ENCODE results near the gene AK1.
"Not testable (repeated sequence)": the region's sequence is repeated elsewhere in the genome, so short reads cannot be mapped to it uniquely, and the experiment has no call there.

AK1 gene

DNA sequence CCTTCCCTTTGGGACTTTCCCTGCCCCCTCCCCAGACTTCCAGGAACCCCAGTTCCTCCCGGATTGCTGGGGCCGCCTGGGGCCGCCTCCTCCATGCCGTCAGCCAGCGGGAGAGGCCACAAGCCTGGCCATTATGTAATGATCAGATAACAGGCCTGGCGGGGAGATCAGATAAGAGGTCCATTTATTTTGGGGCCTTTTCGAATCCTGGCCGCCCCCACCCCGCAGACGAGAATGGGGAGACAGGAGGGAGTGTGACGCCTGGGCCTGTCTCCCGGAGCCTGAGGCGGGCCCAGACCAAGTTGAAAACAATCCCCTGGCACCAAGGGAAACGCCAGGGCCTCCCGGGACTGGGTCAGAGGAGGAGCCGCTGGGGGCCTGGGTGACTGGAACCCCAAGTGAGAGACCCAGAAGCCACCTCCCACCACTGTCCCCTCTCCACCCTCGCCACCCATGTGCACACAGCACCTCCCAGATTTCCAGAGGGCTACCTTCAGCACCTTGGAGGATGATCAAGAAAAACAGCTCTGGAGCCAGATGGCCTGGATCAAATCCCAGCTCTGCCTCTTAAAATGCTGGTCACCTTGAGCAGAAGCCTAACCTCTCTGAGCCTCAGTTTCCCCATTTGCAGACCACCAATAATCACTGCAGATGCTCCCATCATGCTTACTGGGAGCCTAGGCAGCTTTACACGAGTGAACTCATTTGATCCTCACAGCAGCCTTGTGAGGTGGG is 30.9 kb downstream of the AK1 start:
- no peaks in the 10 kb centered on the region for H3K27me3 ChIP-seq
- H3K4me1 ChIP-seq, result peaks cover 8% of the 10 kb centered on the region
- no peak for DNase-seq
- no peak overlapping the region for H3K4me3 ChIP-seq (ENCODE audit: low read depth, low read length)
- TF ChIP-seq CTCF (IDR thresholded peaks at IDR 0.05; ENCODE audit: low read depth, low read length), result no peak
- no peaks in the 10 kb centered on the region for H3K36me3 ChIP-seq
- H3K9me3 ChIP-seq, result peaks cover 5% of the 10 kb centered on the region; the same call in 1 of the 2 replicates

GRCh38 chr9:127845619-127846018 is 31.9 kb downstream of the AK1 start:
- H3K4me3 ChIP-seq (ENCODE audit: low read depth, low read length); H3K36me3 ChIP-seq; H3K27me3 ChIP-seq; H3K9me3 ChIP-seq; H3K4me1 ChIP-seq; DNase-seq: not testable (repeated sequence)

DNA sequence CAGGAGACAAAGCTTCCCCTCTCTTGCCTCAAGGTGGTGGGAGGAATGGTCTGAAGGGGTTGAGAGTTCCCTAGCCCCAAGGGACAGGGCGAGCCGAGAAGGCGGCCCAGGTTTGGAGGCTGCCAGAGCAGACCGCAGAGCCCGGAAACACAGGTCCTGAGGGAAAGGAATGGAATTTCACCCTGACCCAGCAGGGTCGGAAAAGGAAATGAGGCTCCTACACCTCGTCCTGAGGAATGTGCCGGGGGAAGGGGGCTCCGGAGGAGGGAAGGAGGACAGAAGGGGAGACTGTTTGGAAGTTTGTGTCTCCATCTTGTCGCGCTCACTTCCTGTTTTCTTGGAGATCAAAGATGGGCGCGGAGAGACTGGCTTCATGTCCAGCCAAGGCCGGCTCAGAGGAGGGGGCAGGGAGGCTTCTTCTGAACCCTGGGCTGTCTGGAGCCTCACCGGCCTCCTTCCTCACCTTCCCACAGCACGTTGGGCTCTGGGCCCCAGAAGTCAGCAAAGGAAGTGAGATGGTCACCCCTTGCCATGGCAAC is 32.6 kb downstream of the AK1 start:
- H3K4me3 ChIP-seq (ENCODE audit: low read depth, low read length), result no peak overlapping the region

DNA sequence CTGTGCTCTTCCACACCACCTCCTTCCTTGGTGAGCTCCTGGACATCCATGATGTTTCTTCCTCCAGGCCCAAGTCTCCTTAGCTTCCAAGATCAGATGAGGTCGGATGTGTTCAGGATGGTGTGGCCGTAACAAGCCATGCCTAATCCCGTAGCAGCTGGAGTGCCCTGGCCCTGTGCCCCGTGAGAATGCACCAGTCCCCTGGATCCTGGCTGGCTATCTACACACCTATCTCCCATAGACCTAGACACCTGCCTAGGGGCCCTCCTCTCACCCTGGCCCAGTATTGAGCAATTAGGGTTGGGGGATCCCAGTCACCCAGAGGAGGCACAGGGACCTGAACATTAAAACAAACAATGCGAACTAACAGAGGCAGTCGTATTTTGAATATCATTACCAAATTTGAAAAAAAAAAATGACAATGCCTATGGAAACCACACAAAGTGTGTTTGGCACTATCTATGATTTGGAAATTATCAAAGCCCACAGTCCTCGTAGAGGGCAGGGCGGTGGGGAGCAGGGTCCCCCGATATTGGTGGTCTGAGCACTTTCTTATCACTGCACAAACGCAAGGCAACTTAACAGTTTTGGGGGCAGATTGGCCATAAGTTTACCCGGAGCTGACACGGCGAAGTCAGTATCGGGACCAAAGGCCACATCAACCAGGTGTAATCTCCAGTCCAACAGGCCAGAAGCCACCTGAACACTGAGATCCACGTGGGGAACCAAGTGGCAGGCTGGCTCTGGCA is 36.2 kb downstream of the AK1 start:
- H3K4me1 ChIP-seq, result peaks cover under 1% of the 10 kb centered on the region
- no peaks in the 10 kb centered on the region for H3K36me3 ChIP-seq
- no peaks in the 10 kb centered on the region for H3K9me3 ChIP-seq
- H3K27me3 ChIP-seq, result no peaks in the 10 kb centered on the region
- no peak overlapping the region for H3K4me3 ChIP-seq (ENCODE audit: low read depth, low read length)
- TF ChIP-seq CTCF (IDR thresholded peaks at IDR 0.05; ENCODE audit: low read depth, low read length), result no peak
- DNase-seq, result no peak

More for the DNA sequence above, 32.6 kb downstream of the AK1 start:
- no peak for DNase-seq
- Histone ChIP-seq H3K36me3 (no peaks in the 10 kb centered on the region), H3K4me1 (peaks cover 8% of the 10 kb centered on the region), H3K9me3 (peaks cover 5% of the 10 kb centered on the region; the same call in 1 of the 2 replicates), H3K27me3 (no peaks in the 10 kb centered on the region)
- no peak for TF ChIP-seq CTCF (IDR thresholded peaks at IDR 0.05; ENCODE audit: low read depth, low read length)

DNA sequence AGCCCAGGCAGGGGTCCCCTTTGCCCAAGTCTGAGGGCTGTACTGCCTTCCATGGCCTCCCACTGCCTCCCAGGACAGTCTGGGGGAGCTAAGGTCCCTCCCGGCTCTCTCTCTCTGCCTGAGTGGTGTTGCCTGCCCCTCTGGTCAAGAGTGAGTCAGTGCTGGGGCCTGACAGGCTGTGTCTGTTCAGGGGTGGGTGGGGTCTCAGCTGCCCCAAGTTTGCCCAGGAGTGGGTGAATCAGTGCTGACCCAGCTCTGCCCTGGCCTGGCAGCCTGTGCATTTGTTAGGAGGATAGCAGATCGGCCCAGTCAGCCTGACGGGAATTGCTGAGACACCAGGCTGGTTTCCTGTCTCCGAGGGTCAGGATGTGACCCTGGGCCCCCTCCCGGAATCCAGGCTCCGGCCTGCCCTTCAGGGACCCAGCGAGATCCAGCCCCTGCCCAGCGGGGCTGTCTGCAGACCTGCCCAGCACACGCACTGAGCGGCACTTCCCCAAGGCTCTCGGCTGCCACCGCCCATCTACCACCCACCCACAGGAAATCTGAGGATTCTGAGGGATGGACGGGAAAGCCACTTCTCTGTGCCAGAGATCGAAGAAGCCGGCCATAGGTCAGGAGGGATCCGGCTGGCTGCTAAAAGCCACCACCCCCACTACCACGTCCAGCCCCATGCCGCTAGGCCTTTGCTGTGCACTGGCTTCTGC is 38.9 kb downstream of the AK1 start:
- Histone ChIP-seq H3K9me3 (no peaks in the 10 kb centered on the region), H3K36me3 (no peaks in the 10 kb centered on the region), H3K4me3 (ENCODE audit: low read depth, low read length) (no peak overlapping the region), H3K4me1 (no peaks in the 10 kb centered on the region), H3K27me3 (no peaks in the 10 kb centered on the region)
- DNase-seq, result no peak
- no peak for TF ChIP-seq CTCF (IDR thresholded peaks at IDR 0.05; ENCODE audit: low read depth, low read length)

DNA sequence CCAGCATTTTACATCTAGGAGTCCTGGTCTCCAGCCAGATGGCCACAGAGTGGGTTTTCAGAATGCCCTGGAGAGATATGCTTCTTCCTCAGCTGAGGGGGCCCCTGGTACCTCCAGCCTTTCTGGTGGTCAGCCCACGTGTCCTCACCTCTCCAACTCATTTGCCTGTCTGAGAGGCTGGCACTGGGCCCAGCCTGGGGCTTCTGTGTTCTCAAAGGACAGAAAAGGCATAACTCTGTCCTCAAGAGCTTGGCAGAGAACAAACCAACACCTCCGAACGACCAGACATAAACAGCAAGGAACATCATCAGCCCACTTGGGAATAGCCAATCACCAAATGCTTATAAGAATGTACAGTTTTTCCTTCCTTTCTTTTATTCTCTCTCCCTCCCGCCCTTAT is 40.1 kb downstream of the AK1 start:
- H3K36me3 ChIP-seq, result no peaks in the 10 kb centered on the region
- no peaks in the 10 kb centered on the region for H3K4me1 ChIP-seq
- H3K9me3 ChIP-seq, result no peaks in the 10 kb centered on the region
- H3K27me3 ChIP-seq, result no peaks in the 10 kb centered on the region
- no peak for TF ChIP-seq CTCF (IDR thresholded peaks at IDR 0.05; ENCODE audit: low read depth, low read length)
- no peak overlapping the region for H3K4me3 ChIP-seq (ENCODE audit: low read depth, low read length)
- DNase-seq, result no peak

GRCh38 chr9:127836561-127836960 is 40.9 kb downstream of the AK1 start:
- H3K4me1 ChIP-seq; H3K9me3 ChIP-seq; H3K4me3 ChIP-seq (ENCODE audit: low read depth, low read length); H3K36me3 ChIP-seq; DNase-seq; H3K27me3 ChIP-seq: not testable (repeated sequence)
